HepG2 (cell line): Measurements from ENCODE around the gene TUBE1. TPM values are rescaled to one million over a fixed set of nuclear protein-coding genes. Genes with fewer than 3 reads are reported as not detected.
A peak's percentile ranks its signal among the peaks of the same experiment; 100 is the strongest.

Experiments
- CCAR2 ChIP-seq: fragments of 200-400 bp; formaldehyde crosslinking; optimal IDR thresholded peaks from 2 replicates; pipeline ENCODE3; 2018; ENCODE audit warnings: low read depth, mild to moderate bottlenecking, low read length, moderate library complexity
- DDIT3 ChIP-seq: sonication (generic); formaldehyde crosslinking; IDR thresholded peaks from 2 replicates; pipeline ENCODE4 v1.4.0; 2020; ENCODE audit warnings: mild to moderate bottlenecking, missing genetic modification reagents
- FIP1L1 ChIP-seq: fragments of 200-400 bp; formaldehyde crosslinking; IDR thresholded peaks from 2 replicates; pipeline ENCODE4 v1.6.1; 2018; ENCODE audit warnings: low read depth, mild to moderate bottlenecking, low read length, moderate library complexity, borderline replicate concordance; ENCODE audit not compliant: insufficient read depth
- PBX3 ChIP-seq: sonication (generic); formaldehyde crosslinking; IDR thresholded peaks from 2 replicates; pipeline ENCODE4 v1.8.1; 2023; ENCODE audit warnings: missing genetic modification reagents, inconsistent platforms, borderline replicate concordance
- SNAPC5 ChIP-seq: sonication (generic); formaldehyde crosslinking; IDR thresholded peaks from 2 replicates; pipeline ENCODE4 v1.8.1; 2023; ENCODE audit warnings: mild to moderate bottlenecking, missing genetic modification reagents, borderline replicate concordance
- SP2 ChIP-seq: sonication (generic); formaldehyde crosslinking; IDR thresholded peaks from 2 replicates; pipeline ENCODE4 v1.5.1; 2020; ENCODE audit warnings: mild to moderate bottlenecking, missing genetic modification reagents
- ZFP91 ChIP-seq: sonication (generic); formaldehyde crosslinking; IDR thresholded peaks from 2 replicates; pipeline ENCODE4 v1.9.0; 2022; ENCODE audit warnings: missing genetic modification reagents, mild to moderate bottlenecking, borderline replicate concordance
- ZNF124 ChIP-seq: sonication (generic); formaldehyde crosslinking; IDR thresholded peaks from 2 replicates; pipeline ENCODE4 v1.4.0; 2020; ENCODE audit warnings: missing genetic modification reagents
- ZNF567 ChIP-seq: sonication (generic); formaldehyde crosslinking; IDR thresholded peaks from 2 replicates; pipeline ENCODE4 v1.8.1; 2023; ENCODE audit warnings: mild to moderate bottlenecking, missing genetic modification reagents, borderline replicate concordance
- polyA plus RNA-seq, 8 experiments: library from polyadenylated mRNA; depleted of rRNA in 3 of 8; stranded (reverse) in 7 of 8; unstranded in 1 of 8; fragments of >200 nt; fragmentation: Illumina TruSeq in 4 of 8; extraction: Trizol in 4 of 8; gene quantifications; 2 replicates each; pipeline versions ENCODE4 v1.2.1 to v1.2.3, GENCODE V29; 2011 to 2016; ENCODE audit warnings: low read depth in 4 of 8, missing spikeins in 1 of 8, mixed read lengths in 1 of 8; ENCODE audit not compliant: insufficient read depth in 1 of 8
- total RNA-seq, 5 experiments: library from RNA; depleted of rRNA; stranded (reverse); fragments of >200 nt; fragmentation: Illumina TruSeq; extraction: Trizol; gene quantifications; 2 replicates each; pipeline ENCODE4 v1.2.3, GENCODE V29; 2016; ENCODE audit warnings: low read depth in 1 of 5
- TF ChIP-seq, protein P1 (sequence below): sonication (generic); formaldehyde crosslinking; IDR thresholded peaks from 2 replicates; pipeline ENCODE4 v1.4.0; 2020; ENCODE audit warnings: mild to moderate bottlenecking, low read depth, missing genetic modification reagents
- TF ChIP-seq, protein P2 (sequence below): sonication (generic); formaldehyde crosslinking; IDR thresholded peaks from 2 replicates; pipeline ENCODE4 v1.4.0; 2020; ENCODE audit warnings: mild to moderate bottlenecking, missing genetic modification reagents

The TUBE1 gene
- total and polyA plus RNA-seq, 2 of the 13 experiments (the other 11 are each of a cell fraction or from before 2014, with no cell fraction given), result 17.3 to 22.6 TPM

GRCh38 chr6:112087136-112087911 is at the start of gene TUBE1, which contains the start of gene FAM229B (continued):
- TF ChIP-seq ZFP91 (CRISPR knock-in tag), result peak; percentile 94; the same call in 1 of the 2 replicates
- TF ChIP-seq FIP1L1, result no peak
- TF ChIP-seq SP2 (CRISPR knock-in tag), result no peak
- TF ChIP-seq CCAR2, result no peak
- TF ChIP-seq SNAPC5, result peak; percentile 52; the same call in 1 of the 2 replicates
- no peak for TF ChIP-seq DDIT3
- TF ChIP-seq, protein P1, sequence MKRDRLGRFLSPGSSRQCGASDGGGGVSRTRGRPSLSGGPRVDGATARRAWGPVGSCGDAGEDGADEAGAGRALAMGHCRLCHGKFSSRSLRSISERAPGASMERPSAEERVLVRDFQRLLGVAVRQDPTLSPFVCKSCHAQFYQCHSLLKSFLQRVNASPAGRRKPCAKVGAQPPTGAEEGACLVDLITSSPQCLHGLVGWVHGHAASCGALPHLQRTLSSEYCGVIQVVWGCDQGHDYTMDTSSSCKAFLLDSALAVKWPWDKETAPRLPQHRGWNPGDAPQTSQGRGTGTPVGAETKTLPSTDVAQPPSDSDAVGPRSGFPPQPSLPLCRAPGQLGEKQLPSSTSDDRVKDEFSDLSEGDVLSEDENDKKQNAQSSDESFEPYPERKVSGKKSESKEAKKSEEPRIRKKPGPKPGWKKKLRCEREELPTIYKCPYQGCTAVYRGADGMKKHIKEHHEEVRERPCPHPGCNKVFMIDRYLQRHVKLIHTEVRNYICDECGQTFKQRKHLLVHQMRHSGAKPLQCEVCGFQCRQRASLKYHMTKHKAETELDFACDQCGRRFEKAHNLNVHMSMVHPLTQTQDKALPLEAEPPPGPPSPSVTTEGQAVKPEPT (CRISPR knock-in tag), result no peak; the same call in 1 of the 2 replicates
- TF ChIP-seq ZNF567 (CRISPR knock-in tag), result no peak
- no peak for TF ChIP-seq PBX3 (CRISPR knock-in tag)
- TF ChIP-seq, protein P2, sequence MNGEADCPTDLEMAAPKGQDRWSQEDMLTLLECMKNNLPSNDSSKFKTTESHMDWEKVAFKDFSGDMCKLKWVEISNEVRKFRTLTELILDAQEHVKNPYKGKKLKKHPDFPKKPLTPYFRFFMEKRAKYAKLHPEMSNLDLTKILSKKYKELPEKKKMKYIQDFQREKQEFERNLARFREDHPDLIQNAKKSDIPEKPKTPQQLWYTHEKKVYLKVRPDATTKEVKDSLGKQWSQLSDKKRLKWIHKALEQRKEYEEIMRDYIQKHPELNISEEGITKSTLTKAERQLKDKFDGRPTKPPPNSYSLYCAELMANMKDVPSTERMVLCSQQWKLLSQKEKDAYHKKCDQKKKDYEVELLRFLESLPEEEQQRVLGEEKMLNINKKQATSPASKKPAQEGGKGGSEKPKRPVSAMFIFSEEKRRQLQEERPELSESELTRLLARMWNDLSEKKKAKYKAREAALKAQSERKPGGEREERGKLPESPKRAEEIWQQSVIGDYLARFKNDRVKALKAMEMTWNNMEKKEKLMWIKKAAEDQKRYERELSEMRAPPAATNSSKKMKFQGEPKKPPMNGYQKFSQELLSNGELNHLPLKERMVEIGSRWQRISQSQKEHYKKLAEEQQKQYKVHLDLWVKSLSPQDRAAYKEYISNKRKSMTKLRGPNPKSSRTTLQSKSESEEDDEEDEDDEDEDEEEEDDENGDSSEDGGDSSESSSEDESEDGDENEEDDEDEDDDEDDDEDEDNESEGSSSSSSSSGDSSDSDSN (CRISPR knock-in tag), result peak; percentile 94
- peak; percentile 62; the same call in 1 of the 2 replicates for TF ChIP-seq ZNF124 (CRISPR knock-in tag)
